Activated T-helper 9 cell treated with anti-CD3 and anti-CD28 coated beads, Interleukin-2, amount 50 U/mL, for 16 hours (primary cell): ENCODE results near the gene CLDN22.

Experiments used
- DNase-seq: peaks from one replicate; pipeline ENCODE4 v3.0.0-alpha.2; 2020; ENCODE audit warnings: low read depth

The CLDN22 gene

GRCh38 chr4:183272384-183272783 lies 47.7 kb downstream of the CLDN22 start:
- DNase-seq, result no peak

GRCh38 chr4:183268556-183268955 lies 51.5 kb downstream of the CLDN22 start:
- DNase-seq, result no peak
